ENCODE measurements around the gene TMEM135. TPM values are rescaled to one million over a fixed set of nuclear protein-coding genes. Genes with fewer than 3 reads are reported as not detected.

The TMEM135 gene
- total RNA-seq, 1 donor, result 35.8 TPM

DNA sequence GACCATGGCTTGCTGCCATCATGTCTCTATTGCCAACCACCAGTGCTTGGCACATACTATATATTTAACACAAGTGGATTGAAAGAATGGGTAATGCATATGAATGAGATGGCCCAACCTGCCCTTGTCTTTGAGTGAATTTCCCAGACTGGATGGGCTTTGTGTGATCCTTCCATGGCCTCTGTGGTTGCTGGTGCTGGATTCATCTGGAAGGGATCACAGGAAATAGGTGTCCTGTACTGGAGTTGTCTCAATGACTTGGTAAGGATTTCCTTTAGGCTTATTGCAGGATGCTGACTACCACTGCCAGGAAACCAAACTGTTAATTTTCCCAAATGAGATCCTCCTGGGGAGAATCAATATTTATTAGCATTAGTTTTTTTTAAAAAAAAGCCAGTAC is 328.6 kb downstream of the TMEM135 start:
- no peak for DNase-seq (ENCODE audit: insufficient read length, low spot score, missing footprints)
- Histone ChIP-seq H3K4me3 (ENCODE audit: insufficient read depth, low read length) (no peak overlapping the region), H4K20me1 (ENCODE audit: insufficient read depth, low read length) (no peaks in the 10 kb centered on the region), H3K4me1 (ENCODE audit: insufficient read depth, low read length) (peaks cover 25% of the 10 kb centered on the region), H3K27me3 (ENCODE audit: insufficient read depth, low read length) (peaks cover 5% of the 10 kb centered on the region), H3K4me2 (ENCODE audit: insufficient read depth, low read length) (no peak overlapping the region), H3K36me3 (ENCODE audit: insufficient read depth, low read length) (no peaks in the 10 kb centered on the region), H3K27ac (ENCODE audit: low read depth, low read length) (no peak overlapping the region), H3K9me3 (ENCODE audit: low read depth, low read length) (no peaks in the 10 kb centered on the region), H2AFZ (ENCODE audit: low read length) (no peak overlapping the region), H3K79me2 (ENCODE audit: insufficient read depth, low read length) (no peaks in the 10 kb centered on the region)
- no peak for TF ChIP-seq CTCF (IDR thresholded peaks at IDR 0.05; ENCODE audit: extremely low read depth, low read depth, low read length)

DNA sequence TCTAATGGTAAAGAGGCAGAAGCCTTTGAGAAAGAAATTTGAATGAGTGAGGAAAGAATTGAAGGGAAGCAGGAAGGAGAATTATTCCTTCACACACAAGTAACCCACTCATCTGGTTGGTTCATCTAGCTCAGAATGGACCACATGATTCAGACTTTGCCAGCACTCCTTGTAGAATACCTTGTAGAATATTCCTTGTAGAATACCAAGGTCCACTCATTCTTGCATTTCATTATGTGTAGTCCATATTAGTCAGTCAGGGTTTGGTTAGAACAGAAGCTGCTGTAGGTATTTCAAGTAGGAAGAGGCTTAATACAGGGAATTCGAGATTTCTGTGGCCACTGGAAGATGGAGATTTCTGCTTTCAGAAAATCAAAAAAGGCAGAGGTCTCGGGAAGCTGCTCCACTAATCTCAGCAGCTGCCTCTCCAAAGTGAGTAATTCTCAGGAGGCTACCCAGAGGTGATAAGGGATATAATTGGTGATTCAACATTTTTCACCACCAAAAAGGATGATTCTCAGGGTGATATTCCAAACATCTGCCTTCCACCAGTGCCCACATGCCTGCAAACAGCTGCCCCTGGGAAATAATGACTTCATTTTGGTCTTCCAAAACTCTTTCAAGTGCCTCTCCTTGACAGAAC is 329.1 kb downstream of the TMEM135 start:
- Histone ChIP-seq H2AFZ (ENCODE audit: low read length) (no peak overlapping the region), H3K27me3 (ENCODE audit: insufficient read depth, low read length) (peaks cover 8% of the 10 kb centered on the region), H3K79me2 (ENCODE audit: insufficient read depth, low read length) (no peaks in the 10 kb centered on the region), H3K4me3 (ENCODE audit: insufficient read depth, low read length) (no peak overlapping the region), H3K27ac (ENCODE audit: low read depth, low read length) (no peak overlapping the region), H4K20me1 (ENCODE audit: insufficient read depth, low read length) (no peaks in the 10 kb centered on the region), H3K9me3 (ENCODE audit: low read depth, low read length) (no peaks in the 10 kb centered on the region), H3K4me1 (ENCODE audit: insufficient read depth, low read length) (peaks cover 25% of the 10 kb centered on the region), H3K4me2 (ENCODE audit: insufficient read depth, low read length) (no peak overlapping the region), H3K36me3 (ENCODE audit: insufficient read depth, low read length) (no peaks in the 10 kb centered on the region)
- no peak for TF ChIP-seq CTCF (IDR thresholded peaks at IDR 0.05; ENCODE audit: extremely low read depth, low read depth, low read length)
- DNase-seq (ENCODE audit: insufficient read length, low spot score, missing footprints), result no peak

- no peak for TF ChIP-seq CTCF (IDR thresholded peaks at IDR 0.05; ENCODE audit: extremely low read depth, low read depth, low read length)
- Histone ChIP-seq H3K4me1 (ENCODE audit: insufficient read depth, low read length) (peaks cover 25% of the 10 kb centered on the region), H3K27ac (ENCODE audit: low read depth, low read length) (no peak overlapping the region)
These were observed 330.4 kb downstream of the TMEM135 start for GRCh38 chr11:87368151-87368550.

GRCh38 chr11:87368858-87369480 is 331.2 kb downstream of the TMEM135 start:
- no peak overlapping the region for H3K4me2 ChIP-seq (ENCODE audit: insufficient read depth, low read length)
- no peak overlapping the region for H3K27ac ChIP-seq (ENCODE audit: low read depth, low read length)
- no peak overlapping the region for H2AFZ ChIP-seq (ENCODE audit: low read length)
- no peaks in the 10 kb centered on the region for H3K36me3 ChIP-seq (ENCODE audit: insufficient read depth, low read length)
- H3K9me3 ChIP-seq (ENCODE audit: low read depth, low read length), result no peaks in the 10 kb centered on the region
- no peaks in the 10 kb centered on the region for H3K79me2 ChIP-seq (ENCODE audit: insufficient read depth, low read length)
- H3K27me3 ChIP-seq (ENCODE audit: insufficient read depth, low read length), result peaks cover 8% of the 10 kb centered on the region
- H4K20me1 ChIP-seq (ENCODE audit: insufficient read depth, low read length), result no peaks in the 10 kb centered on the region
- no peak for DNase-seq (ENCODE audit: insufficient read length, low spot score, missing footprints)
- peaks cover 25% of the 10 kb centered on the region for H3K4me1 ChIP-seq (ENCODE audit: insufficient read depth, low read length)
- TF ChIP-seq CTCF (IDR thresholded peaks at IDR 0.05; ENCODE audit: extremely low read depth, low read depth, low read length), result no peak
- no peak overlapping the region for H3K4me3 ChIP-seq (ENCODE audit: insufficient read depth, low read length)

More at GRCh38 chr11:87368151-87368550, 330.4 kb downstream of the TMEM135 start:
- Histone ChIP-seq H3K4me2 (ENCODE audit: insufficient read depth, low read length) (no peak overlapping the region), H4K20me1 (ENCODE audit: insufficient read depth, low read length) (no peaks in the 10 kb centered on the region), H3K36me3 (ENCODE audit: insufficient read depth, low read length) (no peaks in the 10 kb centered on the region), H3K9me3 (ENCODE audit: low read depth, low read length) (no peaks in the 10 kb centered on the region), H2AFZ (ENCODE audit: low read length) (no peak overlapping the region), H3K4me3 (ENCODE audit: insufficient read depth, low read length) (no peak overlapping the region), H3K79me2 (ENCODE audit: insufficient read depth, low read length) (no peaks in the 10 kb centered on the region), H3K27me3 (ENCODE audit: insufficient read depth, low read length) (peaks cover 8% of the 10 kb centered on the region)
- no peak for DNase-seq (ENCODE audit: insufficient read length, low spot score, missing footprints)

Measured in osteoblast (primary cell).